Testis (tissue), 2 donors: ENCODE results near the gene MAPK12.

Source experiments
- POLR2A ChIP-seq: fragments of 450-650 bp; IDR thresholded peaks from one replicate; pipeline ENCODE4 v1.6.1; 2017; ENCODE audit warnings: antibody characterized with exemption, mild to moderate bottlenecking, moderate library complexity
- TF ChIP-seq, protein P1 (sequence below), 3 experiments: fragments of 450-650 bp in 2 of 3; fragments of 200-600 bp in 1 of 3; sonication (generic) in 1 of 3; IDR thresholded peaks; one replicate each; pipeline ENCODE4 v1.5.1; 2016 to 2019; ENCODE audit warnings: antibody characterized with exemption in 3 of 3, mild to moderate bottlenecking in 2 of 3, moderate library complexity in 1 of 3

GRCh38 chr22:50293441-50294318 lies 32.2 kb upstream of the MAPK12 start:
- TF ChIP-seq POLR2A, result no peak
- TF ChIP-seq, protein P1, sequence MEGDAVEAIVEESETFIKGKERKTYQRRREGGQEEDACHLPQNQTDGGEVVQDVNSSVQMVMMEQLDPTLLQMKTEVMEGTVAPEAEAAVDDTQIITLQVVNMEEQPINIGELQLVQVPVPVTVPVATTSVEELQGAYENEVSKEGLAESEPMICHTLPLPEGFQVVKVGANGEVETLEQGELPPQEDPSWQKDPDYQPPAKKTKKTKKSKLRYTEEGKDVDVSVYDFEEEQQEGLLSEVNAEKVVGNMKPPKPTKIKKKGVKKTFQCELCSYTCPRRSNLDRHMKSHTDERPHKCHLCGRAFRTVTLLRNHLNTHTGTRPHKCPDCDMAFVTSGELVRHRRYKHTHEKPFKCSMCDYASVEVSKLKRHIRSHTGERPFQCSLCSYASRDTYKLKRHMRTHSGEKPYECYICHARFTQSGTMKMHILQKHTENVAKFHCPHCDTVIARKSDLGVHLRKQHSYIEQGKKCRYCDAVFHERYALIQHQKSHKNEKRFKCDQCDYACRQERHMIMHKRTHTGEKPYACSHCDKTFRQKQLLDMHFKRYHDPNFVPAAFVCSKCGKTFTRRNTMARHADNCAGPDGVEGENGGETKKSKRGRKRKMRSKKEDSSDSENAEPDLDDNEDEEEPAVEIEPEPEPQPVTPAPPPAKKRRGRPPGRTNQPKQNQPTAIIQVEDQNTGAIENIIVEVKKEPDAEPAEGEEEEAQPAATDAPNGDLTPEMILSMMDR (IDR thresholded peaks at IDR 0.05), result no peak
